HPDE6-E6E7 (cell line): ENCODE measurements around the gene PRSS12.
"Not testable (repeated sequence)": the region's sequence is repeated elsewhere in the genome, so short reads cannot be mapped to it uniquely, and the experiment has no call there.

Experiments
- DNase-seq: peaks from one replicate; pipeline ENCODE4 v3.0.0; 2011; ENCODE audit warnings: missing footprints; ENCODE audit errors: extremely low spot score

PRSS12 gene

GRCh38 chr4:118278473-118279274 is 74.1 kb downstream of the PRSS12 start:
- peak; percentile 97 for DNase-seq

DNA sequence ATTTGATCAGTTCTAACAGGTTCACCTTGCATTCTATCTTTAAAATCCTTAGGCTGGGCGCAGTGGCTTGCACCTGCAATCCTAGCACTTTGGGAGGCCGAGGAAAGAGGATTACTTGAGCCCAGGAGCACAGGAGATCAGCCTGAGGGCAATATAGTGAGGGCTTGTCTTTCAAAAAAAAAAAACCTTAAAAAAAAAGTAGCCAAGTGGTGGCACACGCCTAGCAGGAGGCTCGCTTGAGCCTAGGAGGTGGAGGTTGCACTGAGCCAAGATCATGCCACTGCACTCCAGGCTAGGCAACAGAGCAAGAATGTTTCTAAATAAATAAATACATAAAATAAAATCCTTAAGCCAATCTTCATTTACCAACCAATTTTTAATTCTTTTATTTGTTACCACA is 75.6 kb downstream of the PRSS12 start:
- DNase-seq: no peak

GRCh38 chr4:118276580-118276979 is 76.2 kb downstream of the PRSS12 start:
- DNase-seq: no peak

- DNase-seq: no peak
These were observed 79.2 kb downstream of the PRSS12 start for GRCh38 chr4:118273642-118274041.

- no peak for DNase-seq
These were observed 81.0 kb downstream of the PRSS12 start for GRCh38 chr4:118271788-118272187.

DNA sequence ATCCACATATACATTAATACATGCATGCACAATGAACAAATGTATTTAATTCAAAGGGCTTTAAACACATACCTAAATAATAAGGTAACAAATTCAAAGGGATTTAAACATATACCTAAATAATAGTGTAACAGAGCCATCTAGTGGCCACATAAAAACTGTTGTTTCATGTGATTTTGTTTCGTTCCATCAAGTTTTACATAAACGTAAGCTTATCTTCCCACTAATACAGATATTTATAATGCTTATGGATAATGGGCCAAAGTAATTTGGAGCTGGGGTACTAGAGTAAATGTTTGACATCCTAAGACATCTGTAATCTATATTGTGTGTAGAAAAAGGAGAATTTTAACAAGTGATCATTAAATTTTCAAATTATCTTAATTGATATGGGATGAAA is 82.3 kb downstream of the PRSS12 start:
- DNase-seq: no peak

DNA sequence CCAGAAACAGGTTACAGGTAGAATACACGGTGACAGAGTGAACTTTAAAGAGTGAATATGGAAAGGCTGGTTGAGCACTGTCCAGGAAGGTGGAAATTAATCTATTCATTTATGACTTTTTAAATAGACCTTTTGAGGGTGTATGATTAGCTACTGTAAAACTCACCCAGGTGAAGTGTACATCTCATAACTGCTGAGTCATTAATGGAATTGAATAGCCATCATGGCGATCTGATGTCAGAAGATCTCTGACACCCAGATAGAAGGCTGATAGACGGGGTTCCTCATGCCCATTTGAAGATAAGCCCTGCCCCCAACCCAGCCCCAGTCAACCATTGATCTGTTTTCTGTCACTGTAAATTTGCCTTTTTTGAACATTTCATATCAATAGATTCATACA is 84.0 kb downstream of the PRSS12 start:
- no peak for DNase-seq

GRCh38 chr4:118266145-118266496 is 86.7 kb downstream of the PRSS12 start:
- DNase-seq: not testable (repeated sequence)

DNA sequence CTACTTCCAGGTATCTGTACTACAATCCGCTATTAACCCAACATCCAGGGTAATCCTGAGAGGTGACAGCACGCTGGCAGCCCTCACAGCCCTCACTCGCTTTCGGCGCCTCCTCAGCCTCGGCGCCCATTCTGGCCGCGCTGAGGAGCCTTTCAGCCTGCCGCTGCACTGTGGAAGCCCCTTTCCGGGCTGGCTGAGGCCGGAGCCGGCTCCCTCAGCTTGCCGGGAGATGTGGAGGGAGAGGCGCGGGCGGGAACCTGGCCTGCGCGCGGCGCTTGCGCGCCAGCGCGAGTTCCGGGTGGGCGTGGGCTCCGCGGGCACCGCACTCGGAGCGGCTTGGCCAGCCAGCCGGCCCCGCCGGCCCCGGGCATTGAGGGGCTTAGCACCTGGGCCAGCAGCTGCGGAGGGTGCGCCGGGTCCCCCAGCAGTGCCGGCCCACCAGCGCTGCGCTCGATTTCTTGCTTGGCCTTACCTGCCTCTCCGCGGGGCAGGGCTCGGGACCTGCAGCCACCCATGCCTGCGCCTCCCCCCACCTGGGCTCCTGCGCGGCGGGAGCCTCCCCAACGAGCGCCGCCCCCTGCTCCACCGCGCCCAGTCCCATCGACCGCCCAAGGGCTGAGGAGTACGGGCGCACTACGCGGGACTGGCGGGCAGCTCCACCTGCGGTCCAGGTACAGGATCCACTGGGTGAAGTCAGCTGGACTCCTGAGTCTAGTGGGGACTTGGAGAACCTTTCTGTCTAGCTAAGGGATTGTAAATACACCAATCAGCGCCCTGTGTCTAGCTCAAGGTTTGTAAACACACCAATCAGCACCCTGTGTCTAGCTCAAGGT is 87.3 kb downstream of the PRSS12 start:
- no peak for DNase-seq

- no peak for DNase-seq
These were observed 88.7 kb downstream of the PRSS12 start for GRCh38 chr4:118264096-118264495.

DNA sequence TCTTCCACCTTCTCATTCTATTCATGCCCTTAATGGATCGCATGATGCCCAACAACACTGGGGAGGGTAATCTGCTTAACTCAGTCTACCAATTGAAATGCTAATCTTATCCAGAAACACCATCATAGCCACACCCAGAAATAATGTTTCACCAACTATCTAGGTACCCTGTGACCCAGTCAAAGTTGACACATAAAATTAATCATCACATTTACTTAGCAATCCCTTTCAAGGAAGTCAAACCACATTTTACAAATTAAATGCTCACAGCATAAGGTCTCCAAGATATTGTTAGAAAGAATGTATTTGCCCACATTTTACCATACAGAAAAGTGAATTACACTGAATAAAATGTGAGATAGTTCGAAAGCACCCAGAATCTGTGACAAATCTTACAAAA is 92.5 kb downstream of the PRSS12 start:
- no peak for DNase-seq

GRCh38 chr4:118259111-118259510 is 93.7 kb downstream of the PRSS12 start:
- no peak for DNase-seq

GRCh38 chr4:118254368-118254767 is 98.4 kb downstream of the PRSS12 start:
- no peak for DNase-seq

DNA sequence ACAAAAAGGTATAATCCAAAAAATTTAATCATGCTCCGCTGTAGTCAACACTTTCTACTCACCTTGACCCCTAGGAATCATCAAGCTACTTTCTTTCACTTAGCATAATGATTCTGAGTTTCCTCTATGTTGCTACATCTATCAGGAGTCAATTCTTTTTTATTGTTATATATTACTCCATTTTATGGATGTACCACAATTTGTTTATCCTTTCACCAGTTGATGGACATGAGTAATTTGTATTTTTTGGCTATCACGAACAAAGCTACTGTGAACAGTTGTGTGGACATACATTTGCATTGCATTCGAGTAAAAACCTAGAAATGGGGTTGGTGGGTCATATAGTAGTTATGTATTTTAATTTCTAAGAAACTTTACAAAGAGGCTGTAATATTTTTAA is 102.9 kb downstream of the PRSS12 start:
- DNase-seq: no peak

DNA sequence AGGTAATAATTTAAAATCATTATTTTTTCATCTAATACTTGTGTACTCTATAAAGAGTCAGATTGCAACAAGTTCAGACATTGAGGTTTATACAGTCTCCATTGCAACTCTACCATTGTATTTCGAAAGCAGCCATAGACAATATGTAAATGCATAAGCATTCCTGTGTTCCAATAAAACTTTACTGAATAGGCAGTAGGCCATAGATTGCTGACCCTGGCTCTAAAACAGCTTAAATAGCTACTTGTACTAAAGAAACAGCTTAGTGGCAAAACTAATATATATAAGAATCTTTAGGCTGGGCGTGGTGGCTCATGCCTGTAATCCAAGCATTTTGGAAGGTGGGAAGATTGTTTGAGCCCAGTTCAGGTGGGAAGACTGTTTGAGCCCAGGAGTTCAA is 115.3 kb downstream of the PRSS12 start:
- DNase-seq: no peak

GRCh38 chr4:118235566-118236120 is 117.2 kb downstream of the PRSS12 start:
- DNase-seq: no peak
